ENCODE measurements around the gene ZC3H7A. TPM values are rescaled to one million over a fixed set of nuclear protein-coding genes. Genes with fewer than 3 reads are reported as not detected.

The ZC3H7A gene
- total RNA-seq, 1 experiment from 2014 or later, result 43.1 TPM

DNA sequence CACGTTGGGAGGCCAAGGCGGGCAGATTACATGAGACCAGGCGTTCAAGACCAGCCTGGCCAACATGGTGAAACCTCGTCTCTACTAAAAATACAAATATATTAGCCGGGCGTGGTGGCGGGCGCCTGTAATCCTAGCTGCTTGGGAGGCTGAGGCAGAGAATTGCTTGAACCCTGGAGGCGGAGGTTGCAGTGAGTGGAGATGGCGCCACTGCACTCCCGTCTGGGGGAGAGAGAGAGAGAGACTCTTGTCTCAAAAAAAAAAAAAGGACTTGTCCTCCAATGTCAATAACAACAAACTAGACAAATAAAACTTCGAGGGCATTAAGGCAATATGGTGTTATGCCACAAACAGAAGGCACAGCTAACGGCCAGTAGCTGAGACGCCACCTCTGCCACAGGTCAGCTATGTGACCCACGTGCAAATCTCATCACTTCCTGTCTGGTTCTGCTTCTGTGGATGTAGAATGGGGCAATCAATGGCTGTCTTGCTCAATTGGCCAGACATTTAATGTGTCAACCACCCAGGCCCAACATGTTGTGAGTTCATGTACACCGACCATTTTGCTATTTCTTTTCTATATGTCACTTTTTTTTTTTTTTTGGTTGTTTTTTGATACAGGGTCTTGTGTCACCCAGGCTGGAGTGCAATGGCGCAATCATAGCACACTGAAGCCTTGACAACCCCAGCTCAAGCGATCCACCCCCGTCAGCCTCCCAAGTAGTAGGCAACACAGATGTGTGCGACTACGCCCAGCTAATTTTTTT, 53.6 kb downstream of the ZC3H7A start:
- Mint-ChIP-seq H3K27me3 (ENCODE audit: low read depth) (no peaks in the 10 kb centered on the region), H3K27ac (peak overlapping the region in 1 of 3 experiments; percentile 95; a peak in 2 of 7 replicates), H3K36me3 (ENCODE audit: insufficient read depth in 1 of 3, low read depth in 3 of 3) (peaks cover 0 to 5% (median under 1%) of the 10 kb centered on the region in 3 experiments; a peak in 3 of 7 replicates), H3K4me1 (peaks cover 18 to 26% of the 10 kb centered on the region in 2 experiments), H3K9me3 (no peaks in the 10 kb centered on the region), H3K4me3 (peak overlapping the region; percentile 83 to 85)
- Histone ChIP-seq H4K8ac (replicated peaks; ENCODE audit: insufficient read length, low read depth, low read length) (no peak overlapping the region), H2AK5ac (ENCODE audit: insufficient read length, low read length) (no peak overlapping the region), H2BK20ac (ENCODE audit: low read depth, low read length, poor library complexity, severe bottlenecking) (no peak overlapping the region), H3K27me3 (ENCODE audit: insufficient read depth, low read length) (no peaks in the 10 kb centered on the region), H3K56ac (ENCODE audit: insufficient read length, low read depth, low read length) (no peak overlapping the region), H3K4me2 (ENCODE audit: insufficient read depth, insufficient read length, low read length) (peak overlapping the region; percentile 45), H3K9me3 (ENCODE audit: control insufficient read depth, low read depth, low read length) (no peaks in the 10 kb centered on the region), H3T11ph (ENCODE audit: low read length) (no peak overlapping the region), H3K27ac (ENCODE audit: insufficient read length, low read depth, low read length) (no peak overlapping the region), H3K23ac (ENCODE audit: insufficient read length, low read depth, low read length) (no peak overlapping the region), H2BK5ac (ENCODE audit: insufficient read length, low read length) (no peak overlapping the region), H3K9ac (ENCODE audit: extremely low read depth, insufficient read length, low read length) (no peak overlapping the region), H3K23me2 (ENCODE audit: insufficient read length, low read depth, low read length, poor library complexity, severe bottlenecking) (peaks cover 6% of the 10 kb centered on the region), H3K4me1 (ENCODE audit: insufficient read depth, low read length) (no peaks in the 10 kb centered on the region), H4K91ac (ENCODE audit: insufficient read length, low read depth, low read length) (no peak overlapping the region), H2BK12ac (ENCODE audit: insufficient read length, low read depth, low read length) (no peak overlapping the region), H2BK120ac (ENCODE audit: low read depth, low read length, poor library complexity, severe bottlenecking) (no peak overlapping the region), H3K79me2 (ENCODE audit: insufficient read depth, low read length) (0 out of 2 replicates have a peak, but pooled peaks cover 4% of the 10 kb centered on the region), H4K5ac (ENCODE audit: insufficient read length, low read depth, low read length) (no peak overlapping the region), H3K79me1 (ENCODE audit: insufficient read depth, low read depth, low read length, poor library complexity, severe bottlenecking) (peaks cover 4% of the 10 kb centered on the region), H3K4ac (ENCODE audit: low read depth, low read length) (no peak overlapping the region), H2AFZ (ENCODE audit: low read length) (no peak overlapping the region), H2BK15ac (ENCODE audit: low read depth, low read length) (no peak overlapping the region), H3K18ac (ENCODE audit: insufficient read length, low read depth, low read length) (no peak overlapping the region), H3K14ac (ENCODE audit: insufficient read depth, low read length) (no peak overlapping the region), H4K20me1 (ENCODE audit: control insufficient read depth, insufficient read depth, insufficient read length) (no peaks in the 10 kb centered on the region)
- no CpG with 5 or more reads among the region's 21 CpGs for WGBS (ENCODE audit: extremely low coverage, insufficient read length, low lambda C conversion rate)
- no peak for DNase-seq
- TF ChIP-seq, protein P1, sequence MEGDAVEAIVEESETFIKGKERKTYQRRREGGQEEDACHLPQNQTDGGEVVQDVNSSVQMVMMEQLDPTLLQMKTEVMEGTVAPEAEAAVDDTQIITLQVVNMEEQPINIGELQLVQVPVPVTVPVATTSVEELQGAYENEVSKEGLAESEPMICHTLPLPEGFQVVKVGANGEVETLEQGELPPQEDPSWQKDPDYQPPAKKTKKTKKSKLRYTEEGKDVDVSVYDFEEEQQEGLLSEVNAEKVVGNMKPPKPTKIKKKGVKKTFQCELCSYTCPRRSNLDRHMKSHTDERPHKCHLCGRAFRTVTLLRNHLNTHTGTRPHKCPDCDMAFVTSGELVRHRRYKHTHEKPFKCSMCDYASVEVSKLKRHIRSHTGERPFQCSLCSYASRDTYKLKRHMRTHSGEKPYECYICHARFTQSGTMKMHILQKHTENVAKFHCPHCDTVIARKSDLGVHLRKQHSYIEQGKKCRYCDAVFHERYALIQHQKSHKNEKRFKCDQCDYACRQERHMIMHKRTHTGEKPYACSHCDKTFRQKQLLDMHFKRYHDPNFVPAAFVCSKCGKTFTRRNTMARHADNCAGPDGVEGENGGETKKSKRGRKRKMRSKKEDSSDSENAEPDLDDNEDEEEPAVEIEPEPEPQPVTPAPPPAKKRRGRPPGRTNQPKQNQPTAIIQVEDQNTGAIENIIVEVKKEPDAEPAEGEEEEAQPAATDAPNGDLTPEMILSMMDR (conservative IDR thresholded peaks at IDR 0.05), result no peak
